ENCODE measurements around the gene ZNF726.
"Not testable (repeated sequence)": the region's sequence is repeated elsewhere in the genome, so short reads cannot be mapped to it uniquely, and the experiment has no call there.

DNA sequence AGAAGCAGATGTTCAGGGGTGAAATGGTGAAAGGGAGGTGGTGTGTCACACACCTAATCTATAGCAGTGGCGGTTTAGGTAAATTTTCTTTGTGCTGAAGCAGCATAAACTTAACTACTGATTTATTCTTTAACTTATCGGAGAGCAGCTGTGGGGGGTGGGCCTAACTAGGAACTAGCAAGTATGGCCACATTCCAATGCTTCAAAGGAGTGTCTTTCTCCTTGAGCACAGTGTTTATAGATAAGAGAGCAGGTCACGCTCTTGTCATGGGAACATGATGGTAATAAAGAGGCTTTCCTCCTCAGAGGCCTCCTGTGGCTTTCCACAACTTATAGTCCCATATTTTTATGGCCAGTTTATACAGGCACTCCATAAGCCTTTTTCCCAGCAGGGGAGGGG is 37.9 kb upstream of the ZNF726 start:
- TF ChIP-seq, protein P1, sequence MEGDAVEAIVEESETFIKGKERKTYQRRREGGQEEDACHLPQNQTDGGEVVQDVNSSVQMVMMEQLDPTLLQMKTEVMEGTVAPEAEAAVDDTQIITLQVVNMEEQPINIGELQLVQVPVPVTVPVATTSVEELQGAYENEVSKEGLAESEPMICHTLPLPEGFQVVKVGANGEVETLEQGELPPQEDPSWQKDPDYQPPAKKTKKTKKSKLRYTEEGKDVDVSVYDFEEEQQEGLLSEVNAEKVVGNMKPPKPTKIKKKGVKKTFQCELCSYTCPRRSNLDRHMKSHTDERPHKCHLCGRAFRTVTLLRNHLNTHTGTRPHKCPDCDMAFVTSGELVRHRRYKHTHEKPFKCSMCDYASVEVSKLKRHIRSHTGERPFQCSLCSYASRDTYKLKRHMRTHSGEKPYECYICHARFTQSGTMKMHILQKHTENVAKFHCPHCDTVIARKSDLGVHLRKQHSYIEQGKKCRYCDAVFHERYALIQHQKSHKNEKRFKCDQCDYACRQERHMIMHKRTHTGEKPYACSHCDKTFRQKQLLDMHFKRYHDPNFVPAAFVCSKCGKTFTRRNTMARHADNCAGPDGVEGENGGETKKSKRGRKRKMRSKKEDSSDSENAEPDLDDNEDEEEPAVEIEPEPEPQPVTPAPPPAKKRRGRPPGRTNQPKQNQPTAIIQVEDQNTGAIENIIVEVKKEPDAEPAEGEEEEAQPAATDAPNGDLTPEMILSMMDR (IDR thresholded peaks at IDR 0.05; ENCODE audit: low read depth, low read length) = not testable (repeated sequence)
- TF ChIP-seq POLR2A (IDR thresholded peaks at IDR 0.05; ENCODE audit: extremely low read depth, insufficient read length) = not testable (repeated sequence)
- TF ChIP-seq, protein P2, sequence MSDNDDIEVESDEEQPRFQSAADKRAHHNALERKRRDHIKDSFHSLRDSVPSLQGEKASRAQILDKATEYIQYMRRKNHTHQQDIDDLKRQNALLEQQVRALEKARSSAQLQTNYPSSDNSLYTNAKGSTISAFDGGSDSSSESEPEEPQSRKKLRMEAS (IDR thresholded peaks at IDR 0.05; ENCODE audit: low read depth, low read length) = not testable (repeated sequence)

Data from NB4 (cell line).